ENCODE results near the gene MRPS2.

The MRPS2 gene

DNA sequence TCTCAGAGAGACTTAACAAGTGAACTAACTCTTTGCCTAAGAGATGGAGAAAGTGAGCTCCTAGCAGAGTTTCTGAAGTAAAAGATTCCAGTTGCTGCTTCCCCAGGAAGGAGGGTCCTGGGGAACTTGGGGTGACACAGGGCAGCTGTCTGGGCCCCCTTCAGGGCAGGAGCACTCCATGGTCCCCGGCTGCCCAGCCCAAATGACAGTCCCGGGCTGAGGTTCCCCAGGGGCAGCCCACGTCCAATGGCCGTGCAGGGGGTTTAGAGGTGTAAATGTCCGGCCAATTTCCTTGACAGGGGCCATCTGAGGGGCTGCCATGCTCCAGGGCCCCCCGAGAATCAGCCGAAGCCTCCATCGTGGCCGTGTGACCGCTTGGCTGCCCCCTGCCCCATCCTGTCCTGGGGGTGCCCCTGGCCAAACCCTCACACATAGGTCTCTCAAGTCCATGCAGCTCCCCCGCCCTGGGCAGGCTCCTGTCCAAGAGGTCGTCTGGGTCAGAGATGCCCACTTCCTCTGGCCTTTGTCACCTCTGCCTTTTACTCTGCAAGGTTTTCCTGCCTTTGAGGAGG lies 26.4 kb upstream of the MRPS2 start:
- DNase-seq, result no peak

GRCh38 chr9:135474915-135475314 lies 25.6 kb upstream of the MRPS2 start:
- Mint-ChIP-seq H3K27ac (no peak overlapping the region), H3K4me1 (peaks cover 64% of the 10 kb centered on the region), H3K36me3 (ENCODE audit: low read depth) (peaks cover 8% of the 10 kb centered on the region), H3K4me3 (no peak overlapping the region), H3K9me3 (no peaks in the 10 kb centered on the region), H3K27me3 (ENCODE audit: low read depth, poor library complexity) (no peaks in the 10 kb centered on the region)
- peak; percentile 57 for TF ChIP-seq CTCF (IDR thresholded peaks at IDR 0.05)
- peak; percentile 69 for DNase-seq

More for the DNA sequence above, 26.4 kb upstream of the MRPS2 start:
- H3K4me3 Mint-ChIP-seq, result no peak overlapping the region
- no peak overlapping the region for H3K27ac Mint-ChIP-seq
- peaks cover 72% of the 10 kb centered on the region for H3K4me1 Mint-ChIP-seq
- peaks cover 8% of the 10 kb centered on the region for H3K36me3 Mint-ChIP-seq (ENCODE audit: low read depth)
- no peaks in the 10 kb centered on the region for H3K27me3 Mint-ChIP-seq (ENCODE audit: low read depth, poor library complexity)
- TF ChIP-seq CTCF (IDR thresholded peaks at IDR 0.05), result no peak
- H3K9me3 Mint-ChIP-seq, result no peaks in the 10 kb centered on the region

- no peak for TF ChIP-seq CTCF (IDR thresholded peaks at IDR 0.05)
- Mint-ChIP-seq H3K4me1 (peaks cover 49% of the 10 kb centered on the region), H3K36me3 (ENCODE audit: low read depth) (no peaks in the 10 kb centered on the region)
These were observed 23.7 kb upstream of the MRPS2 start for GRCh38 chr9:135476561-135477355.

GRCh38 chr9:135478191-135478590 lies 22.3 kb upstream of the MRPS2 start:
- Mint-ChIP-seq H3K27me3 (ENCODE audit: low read depth, poor library complexity) (no peaks in the 10 kb centered on the region), H3K4me1 (peaks cover 43% of the 10 kb centered on the region), H3K27ac (no peak overlapping the region), H3K36me3 (ENCODE audit: low read depth) (no peaks in the 10 kb centered on the region), H3K9me3 (no peaks in the 10 kb centered on the region), H3K4me3 (peak overlapping the region; percentile 84)
- DNase-seq, result no peak
- no peak for TF ChIP-seq CTCF (IDR thresholded peaks at IDR 0.05)

More at GRCh38 chr9:135476561-135477355, 23.7 kb upstream of the MRPS2 start:
- Mint-ChIP-seq H3K9me3 (no peaks in the 10 kb centered on the region), H3K27me3 (ENCODE audit: low read depth, poor library complexity) (no peaks in the 10 kb centered on the region), H3K4me3 (no peak overlapping the region), H3K27ac (no peak overlapping the region)
- no peak for DNase-seq

- Mint-ChIP-seq H3K4me1 (peaks cover 35% of the 10 kb centered on the region), H3K4me3 (peak overlapping the region; percentile 84), H3K36me3 (ENCODE audit: low read depth) (peaks cover 5% of the 10 kb centered on the region), H3K27me3 (ENCODE audit: low read depth, poor library complexity) (no peaks in the 10 kb centered on the region), H3K27ac (no peak overlapping the region), H3K9me3 (no peaks in the 10 kb centered on the region)
- DNase-seq, result peak; percentile 39
- no peak for TF ChIP-seq CTCF (IDR thresholded peaks at IDR 0.05)
These were observed 21.5 kb upstream of the MRPS2 start for GRCh38 chr9:135478829-135479468.

Measured in nephron progenitor cell (in vitro differentiated cells).